Measurements from ENCODE around the gene SIRT3. TPM values are rescaled to one million over a fixed set of nuclear protein-coding genes. Genes with fewer than 3 reads are reported as not detected.

The SIRT3 gene
- total and polyA plus RNA-seq, 2 experiments from 2014 or later, result 11.2 to 23.4 TPM

- H3K36me3 ChIP-seq (replicated peaks; ENCODE audit: insufficient read depth, low read depth), result no peaks in the 10 kb centered on the region
- peaks cover 26% of the 10 kb centered on the region for H3K4me1 ChIP-seq (ENCODE audit: insufficient read depth)
- H3K9me3 ChIP-seq (ENCODE audit: low read depth), result no peaks in the 10 kb centered on the region
- H3K79me2 ChIP-seq, result peaks cover 64% of the 10 kb centered on the region
- peak overlapping the region; percentile 98 for H3K4me2 ChIP-seq
- H3K27ac ChIP-seq, result peak overlapping the region; percentile 99
- TF ChIP-seq EZH2 (IDR thresholded peaks at IDR 0.05; ENCODE audit: borderline replicate concordance), result no peak
- no peaks in the 10 kb centered on the region for H3K9me2 ChIP-seq (replicated peaks; ENCODE audit: insufficient read depth)
- no peak for DNase-seq (ENCODE audit: low spot score)
- peaks cover 34% of the 10 kb centered on the region for H4K20me1 ChIP-seq (ENCODE audit: insufficient read depth, poor library complexity, severe bottlenecking)
- WGBS (ENCODE audit: low lambda C conversion rate, missing lambda C conversion rate), result 4% methylated on average over 10 of the region's 26 CpGs
- no peak overlapping the region for H2AFZ ChIP-seq
- H3K4me3 ChIP-seq, result peak overlapping the region; percentile 52
- H3K27me3 ChIP-seq, result no peaks in the 10 kb centered on the region
Measured at GRCh38 chr11:208917-209260, 27.3 kb downstream of the SIRT3 start.

- H3K36me3 ChIP-seq (replicated peaks; ENCODE audit: insufficient read depth, low read depth), result no peaks in the 10 kb centered on the region
Measured at GRCh38 chr11:208181-208916, 27.8 kb downstream of the SIRT3 start.

GRCh38 chr11:207863-208180 is 28.3 kb downstream of the SIRT3 start:
- WGBS (ENCODE audit: low lambda C conversion rate, missing lambda C conversion rate), result 1% methylated on average over 27 of the region's 27 CpGs
- no peak for DNase-seq (ENCODE audit: low spot score)
- H3K79me2 ChIP-seq, result peaks cover 68% of the 10 kb centered on the region
- H3K36me3 ChIP-seq (replicated peaks; ENCODE audit: insufficient read depth, low read depth), result no peaks in the 10 kb centered on the region
- H3K27me3 ChIP-seq, result no peaks in the 10 kb centered on the region
- peak overlapping the region; percentile 43 for H2AFZ ChIP-seq
- no peaks in the 10 kb centered on the region for H3K9me3 ChIP-seq (ENCODE audit: low read depth)
- H3K4me1 ChIP-seq (ENCODE audit: insufficient read depth), result peaks cover 26% of the 10 kb centered on the region
- H3K4me3 ChIP-seq, result peak overlapping the region; percentile 52
- H3K4me2 ChIP-seq, result peak overlapping the region; percentile 98
- H4K20me1 ChIP-seq (ENCODE audit: insufficient read depth, poor library complexity, severe bottlenecking), result peaks cover 43% of the 10 kb centered on the region
- no peak for TF ChIP-seq EZH2phosphoT487 (IDR thresholded peaks at IDR 0.05; ENCODE audit: low read depth, severe bottlenecking, unreplicated experiment)
- peak overlapping the region; percentile 99 for H3K27ac ChIP-seq
- H3K9me2 ChIP-seq (replicated peaks; ENCODE audit: insufficient read depth), result no peaks in the 10 kb centered on the region

More at GRCh38 chr11:208181-208916, 27.8 kb downstream of the SIRT3 start:
- TF ChIP-seq EZH2phosphoT487 (IDR thresholded peaks at IDR 0.05; ENCODE audit: low read depth, severe bottlenecking, unreplicated experiment), result no peak
- TF ChIP-seq EZH2 (IDR thresholded peaks at IDR 0.05; ENCODE audit: borderline replicate concordance), result no peak
- no peak for TF ChIP-seq CTCF (IDR thresholded peaks at IDR 0.05; ENCODE audit: poor library complexity)
- Histone ChIP-seq H3K9me3 (ENCODE audit: low read depth) (no peaks in the 10 kb centered on the region), H3K27ac (peak overlapping the region; percentile 99), H3K79me2 (peaks cover 68% of the 10 kb centered on the region), H4K20me1 (ENCODE audit: insufficient read depth, poor library complexity, severe bottlenecking) (peaks cover 39% of the 10 kb centered on the region), H3K27me3 (no peaks in the 10 kb centered on the region), H3K4me2 (peak overlapping the region; percentile 98), H3K4me3 (peak overlapping the region; percentile 52), H2AFZ (peak overlapping the region; percentile 43), H3K9me2 (replicated peaks; ENCODE audit: insufficient read depth) (no peaks in the 10 kb centered on the region), H3K4me1 (ENCODE audit: insufficient read depth) (peaks cover 26% of the 10 kb centered on the region)
- under 1% methylated on average over 43 of the region's 57 CpGs for WGBS (ENCODE audit: low lambda C conversion rate, missing lambda C conversion rate)
- DNase-seq (ENCODE audit: low spot score), result peak; percentile 93

GRCh38 chr11:207208-207862 is 28.8 kb downstream of the SIRT3 start, which contains the start of the genes BET1L and RIC8A:
Gene BET1L, minus strand, starts transcription at chr11:207399. Its CDS starts 78 bp downstream, at chr11:207321.
Gene RIC8A, plus strand, starts transcription at chr11:207708. Its CDS starts 1,147 bp downstream, at chr11:208855.
- Histone ChIP-seq H2AFZ (peak within 1 kb of the TSS; percentile 43), H3K79me2 (peaks cover 68% of the 10 kb centered on the region), H4K20me1 (ENCODE audit: insufficient read depth, poor library complexity, severe bottlenecking) (peaks cover 47% of the 10 kb centered on the region), H3K4me3 (peak within 1 kb of the TSS; percentile 69), H3K9me2 (replicated peaks; ENCODE audit: insufficient read depth) (no peaks in the 10 kb centered on the region), H3K4me1 (ENCODE audit: insufficient read depth) (peaks cover 26% of the 10 kb centered on the region), H3K36me3 (replicated peaks; ENCODE audit: insufficient read depth, low read depth) (no peaks in the 10 kb centered on the region), H3K27me3 (no peaks in the 10 kb centered on the region), H3K27ac (peak within 1 kb of the TSS; percentile 99), H3K9me3 (ENCODE audit: low read depth) (no peaks in the 10 kb centered on the region), H3K4me2 (peak within 1 kb of the TSS; percentile 100)
- WGBS (ENCODE audit: low lambda C conversion rate, missing lambda C conversion rate), result under 1% methylated on average over 38 of the region's 63 CpGs
- TF ChIP-seq CTCF (IDR thresholded peaks at IDR 0.05; ENCODE audit: poor library complexity) (no peak), EZH2phosphoT487 (IDR thresholded peaks at IDR 0.05; ENCODE audit: low read depth, severe bottlenecking, unreplicated experiment) (no peak), EZH2 (IDR thresholded peaks at IDR 0.05; ENCODE audit: borderline replicate concordance) (no peak)
- DNase-seq (ENCODE audit: low spot score), result peak; percentile 98

Data from hepatocyte (in vitro differentiated cells).